Mesenteric fat pad (tissue), 1 donor: ENCODE data around the gene GOLGA6L2. TPM values are rescaled to one million over a fixed set of nuclear protein-coding genes. Genes with fewer than 3 reads are reported as not detected.

ENCODE experiments used
- total RNA-seq: library from RNA; stranded (reverse); fragmentation: NEBNext Ultra II Directional; extraction: Animal tissue kit (Norgen Biotek cat#: 25700); gene quantifications from one replicate; pipeline ENCODE4 v1.2.1, GENCODE V29; 2021
- donor health status: DM: yes; HTN: yes; CAD: no.

Gene GOLGA6L2
- total RNA-seq, 1 donor from 2014 or later, result not detected

Other genes with a start within 250 kb of the GOLGA6L2 start
- gene GOLGA6L26, start 113.0 kb downstream of the GOLGA6L2 start, total RNA-seq, result not detected
- gene GOLGA8S, start 92.5 kb downstream of the GOLGA6L2 start, total RNA-seq, result 0.26 TPM
- gene MKRN3, start 118.4 kb upstream of the GOLGA6L2 start, total RNA-seq, result not detected
- gene MAGEL2, start 200.6 kb upstream of the GOLGA6L2 start, total RNA-seq, result 0.32 TPM
- 49.5 TPM for gene NDN, start 240.1 kb upstream of the GOLGA6L2 start, total RNA-seq